Activated CD4-positive, alpha-beta T cell treated with anti-CD3 and anti-CD28 coated beads, Interleukin-2, amount 50 U/mL, for 4 hours (primary cell): Measurements from ENCODE around the gene PYGM.

Source experiments
- DNase-seq, 2 experiments: peaks; one replicate each; pipeline ENCODE4 v3.0.0-alpha.2; 2020

The PYGM gene

GRCh38 chr11:64729851-64730382 lies 29.9 kb downstream of the PYGM start:
- DNase-seq: no peak

- no peak for DNase-seq
Observed at GRCh38 chr11:64728757-64729365, 30.9 kb downstream of the PYGM start.

- no peak for DNase-seq
Observed at GRCh38 chr11:64726867-64727530, 32.8 kb downstream of the PYGM start.

- DNase-seq: no peak
Observed at GRCh38 chr11:64726211-64726641, 33.5 kb downstream of the PYGM start.

DNA sequence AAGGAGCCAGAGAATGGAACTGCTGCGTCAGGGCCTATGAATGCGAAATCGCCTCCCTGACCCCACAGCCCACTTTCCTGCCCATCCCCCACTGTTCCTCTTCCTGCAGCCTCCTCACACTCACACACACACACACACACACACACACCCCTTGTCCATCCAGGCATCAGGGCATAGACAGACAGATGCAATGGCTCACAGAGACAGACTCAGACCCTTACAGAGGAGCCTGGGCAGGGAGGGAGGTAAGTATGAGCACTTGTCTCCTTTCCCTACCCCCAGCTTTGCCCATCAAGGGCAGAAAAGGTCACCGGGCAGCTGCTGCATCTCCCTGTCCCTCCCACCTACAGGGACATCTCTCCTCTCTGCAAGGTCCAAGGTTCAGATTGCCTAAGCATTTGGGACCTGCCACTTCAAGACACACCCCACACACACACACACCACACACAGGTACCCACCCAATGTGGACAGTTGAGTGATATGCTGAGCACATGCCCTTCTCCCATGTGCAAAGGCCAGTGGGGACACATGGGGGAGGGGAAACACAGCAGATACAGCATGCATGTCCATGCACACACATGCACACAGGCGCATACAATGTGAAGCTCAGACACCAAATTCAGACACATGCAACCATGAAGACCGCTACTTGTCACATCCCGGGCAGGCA lies 34.8 kb downstream of the PYGM start:
- DNase-seq: no peak

- DNase-seq: no peak
Observed at GRCh38 chr11:64723907-64724862, 35.6 kb downstream of the PYGM start.

- DNase-seq: peak; percentile 79 to 80
Observed at GRCh38 chr11:64723117-64723906, 36.5 kb downstream of the PYGM start, which contains the start of gene NRXN2. TSS of gene NRXN2 (minus strand) at chr11:64723197. CDS start at chr11:64713699, 9,498 bp downstream.

- DNase-seq: no peak
Observed at GRCh38 chr11:64722141-64723065, 37.4 kb downstream of the PYGM start.

DNA sequence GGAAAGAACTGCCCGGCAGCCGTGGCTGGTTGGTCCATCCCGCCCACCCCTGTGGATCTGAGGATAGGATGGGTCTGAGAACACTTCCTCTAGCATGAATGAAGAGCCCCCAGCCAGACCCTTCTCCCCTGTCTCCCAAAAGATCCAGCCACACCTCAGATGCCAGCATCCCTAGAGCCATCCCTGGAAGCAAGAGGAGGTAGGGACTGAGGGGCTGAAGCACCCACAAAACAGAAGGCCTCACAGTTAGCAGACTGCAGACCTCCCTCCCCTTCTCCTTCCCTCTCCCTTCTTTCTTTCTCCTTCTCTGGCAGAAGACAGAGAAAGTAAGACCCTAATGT lies 38.4 kb downstream of the PYGM start:
- no peak for DNase-seq

GRCh38 chr11:64720640-64721358 lies 39.0 kb downstream of the PYGM start:
- no peak for DNase-seq

GRCh38 chr11:64720167-64720566 lies 39.6 kb downstream of the PYGM start:
- DNase-seq: no peak

DNA sequence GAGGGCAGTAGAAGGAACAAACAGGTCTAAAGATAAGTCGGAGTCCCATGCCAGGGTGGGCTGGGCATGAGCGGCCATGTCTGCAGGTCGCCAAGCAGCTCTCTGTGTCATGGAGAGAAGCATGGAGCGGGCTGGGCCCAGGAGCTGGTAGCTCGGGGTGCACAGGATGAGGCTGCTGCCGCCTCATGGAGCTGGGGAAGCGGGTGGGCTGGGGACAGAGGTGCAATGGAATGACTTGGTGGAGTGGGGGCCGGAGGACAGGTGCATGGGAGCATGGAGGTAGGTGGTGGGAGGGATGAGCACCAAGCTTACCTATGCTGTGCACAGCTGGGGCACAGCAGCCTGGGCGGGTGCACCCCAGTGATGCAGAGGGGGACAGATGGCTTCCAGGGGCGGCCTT lies 40.4 kb downstream of the PYGM start:
- no peak for DNase-seq

- no peak for DNase-seq
Observed at GRCh38 chr11:64718780-64719124, 41.0 kb downstream of the PYGM start.

DNA sequence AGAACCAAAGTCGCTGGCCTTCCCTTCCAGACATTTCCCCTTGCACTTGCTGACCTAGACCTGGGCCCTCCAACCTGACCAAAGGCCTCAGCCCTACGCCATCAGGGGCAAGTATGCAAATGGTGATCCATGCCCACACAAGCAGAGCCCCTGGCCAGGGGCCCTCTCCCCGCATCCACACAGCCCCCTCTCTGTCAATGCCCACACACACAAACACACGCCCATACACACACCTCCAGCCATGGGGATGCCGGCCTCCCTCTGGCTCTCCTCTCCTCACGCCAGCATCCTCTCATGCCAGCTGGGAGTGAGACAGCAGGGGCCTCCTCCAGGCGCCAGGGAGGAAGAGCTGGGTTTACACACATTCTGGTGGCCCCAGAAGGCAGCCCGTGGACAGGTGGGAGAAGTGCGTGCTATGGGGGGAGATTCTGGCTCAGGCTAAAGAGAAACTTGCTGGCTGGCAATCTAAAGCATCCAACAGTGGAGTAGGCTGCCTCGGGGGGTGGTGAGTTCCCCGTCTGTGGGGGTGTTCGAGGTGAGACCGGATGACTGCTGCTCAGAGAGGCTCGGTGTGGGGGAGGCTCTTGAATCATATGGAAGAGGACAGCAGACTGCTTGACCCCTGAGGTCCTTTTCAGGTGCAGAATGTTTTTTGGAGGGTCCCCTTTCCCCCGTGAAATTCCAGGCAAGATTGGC lies 41.5 kb downstream of the PYGM start:
- no peak for DNase-seq

- DNase-seq: no peak
Observed at GRCh38 chr11:64717268-64717578, 42.6 kb downstream of the PYGM start.

GRCh38 chr11:64716473-64717267 lies 43.1 kb downstream of the PYGM start:
- DNase-seq: no peak

DNA sequence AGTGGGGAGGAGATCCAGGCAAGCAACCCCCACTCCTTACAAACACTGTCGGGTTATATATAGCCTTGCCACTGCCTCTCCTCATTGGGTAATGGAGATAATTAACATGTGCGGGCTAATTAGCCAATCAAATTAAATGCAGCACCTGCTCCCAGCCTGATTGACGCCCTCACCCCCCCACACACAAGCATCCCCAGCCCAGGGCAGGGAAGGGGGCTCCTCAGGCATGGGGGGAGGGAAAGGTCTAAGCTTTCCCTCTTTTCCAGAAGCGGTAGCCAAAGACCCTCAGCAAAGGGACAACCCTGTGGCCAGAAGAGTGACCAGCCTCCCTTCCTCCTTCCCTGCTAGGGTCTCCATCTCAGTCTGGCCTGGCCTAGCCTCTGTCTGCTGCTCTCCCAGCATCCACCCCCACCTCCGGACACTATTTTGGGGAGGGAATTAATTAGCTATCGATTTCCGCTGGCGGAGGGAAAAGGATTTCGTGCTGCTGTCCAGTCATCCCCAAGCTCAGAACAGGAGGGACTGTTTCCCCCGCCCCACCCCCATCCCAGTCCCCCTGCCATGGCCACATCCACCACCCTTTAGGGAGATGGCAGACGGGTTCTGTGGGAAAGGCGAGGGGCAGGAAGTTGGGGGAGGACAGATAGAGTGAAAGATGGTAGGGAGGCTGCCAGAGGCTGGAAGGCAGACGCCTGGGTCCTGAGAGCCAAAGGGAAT lies 43.9 kb downstream of the PYGM start:
- DNase-seq: no peak

GRCh38 chr11:64715110-64715509 lies 44.7 kb downstream of the PYGM start:
- no peak for DNase-seq
